Breast epithelium (tissue), 4 donors: ENCODE measurements around the gene PMM1. TPM values are rescaled to one million over a fixed set of nuclear protein-coding genes. Genes with fewer than 3 reads are reported as not detected.
"Not testable (repeated sequence)": the region's sequence is repeated elsewhere in the genome, so short reads cannot be mapped to it uniquely, and the experiment has no call there.

Experiments used
- DNase-seq, 2 donors: peaks; one replicate each; pipeline ENCODE4 v3.0.0-alpha.2; 2019; ENCODE audit warnings: low spot score in 2 of 2
- H3K27ac ChIP-seq, 2 donors: fragments of 200-600 bp; sonication (generic) in 1 of 2; one replicate each; pipeline ENCODE4 v1.5.1; 2016 to 2019; ENCODE audit warnings: mild to moderate bottlenecking in 1 of 2
- H3K27me3 ChIP-seq, 2 donors: fragments of 200-600 bp; sonication (generic) in 1 of 2; one replicate each; pipeline versions ENCODE4 v1.5.1 to v1.6.0; 2017 to 2019; ENCODE audit warnings: control low read depth in 1 of 2, mild to moderate bottlenecking in 1 of 2
- H3K36me3 ChIP-seq: fragments of 200-600 bp; one replicate; pipeline ENCODE4 v1.5.1; 2019
- H3K4me1 ChIP-seq, 2 donors: fragments of 200-600 bp; sonication (generic); one replicate each; pipeline ENCODE4 v1.5.1; 2016 to 2019; ENCODE audit warnings: control low read depth in 1 of 2
- H3K4me3 ChIP-seq, 3 donors: fragments of 200-600 bp; sonication (generic); 1 replicate in 2 of 3; 2 replicates in 1 of 3; pipeline ENCODE4 v1.5.1; 2016 to 2019; ENCODE audit warnings: mild to moderate bottlenecking in 3 of 3, moderate library complexity in 2 of 3
- H3K9me3 ChIP-seq, 2 donors: fragments of 200-600 bp; sonication (generic) in 1 of 2; one replicate each; pipeline ENCODE4 v1.5.1; 2016 to 2019; ENCODE audit warnings: control low read depth in 1 of 2
- CTCF ChIP-seq, 3 donors: fragments of 450-650 bp; IDR thresholded peaks; one replicate each; pipeline ENCODE4 v1.5.1; 2016 to 2017; ENCODE audit warnings: antibody characterized with exemption in 3 of 3, mild to moderate bottlenecking in 3 of 3, moderate library complexity in 3 of 3
- POLR2A ChIP-seq: fragments of 450-650 bp; IDR thresholded peaks from one replicate; pipeline ENCODE4 v1.6.1; 2016; ENCODE audit warnings: antibody characterized with exemption, mild to moderate bottlenecking, moderate library complexity
- POLR2AphosphoS5 ChIP-seq, 3 donors: sonication (generic); formaldehyde crosslinking; IDR thresholded peaks; one replicate each; pipeline ENCODE4 v1.6.1; 2017; ENCODE audit warnings: antibody characterized with exemption in 3 of 3
- intact Hi-C: fragments of 100-400 bp; cut with DNase I; formaldehyde crosslinking; loops from one replicate; pipeline ENCODE4 v1.15.1; 2023; ENCODE audit warnings: low total_unique reads
- total RNA-seq, 3 donors: library from RNA; depleted of rRNA; stranded (reverse); fragments of >200 nt; gene quantifications; one replicate each; pipeline ENCODE4 v1.1.0, GENCODE V29; 2016

PMM1 gene
- total RNA-seq, 3 donors from 2014 or later = 42.7 to 74.1 (median 48.5) TPM

- no peaks in the 10 kb centered on the region for H3K27me3 ChIP-seq
- no peak overlapping the region for H3K4me3 ChIP-seq
- intact Hi-C loops = no loop called here
- no peaks in the 10 kb centered on the region for H3K9me3 ChIP-seq
- no peak overlapping the region for H3K27ac ChIP-seq
- TF ChIP-seq POLR2AphosphoS5 (IDR thresholded peaks at IDR 0.05) (no peak), CTCF (IDR thresholded peaks at IDR 0.05) (no peak)
- no peaks in the 10 kb centered on the region for H3K4me1 ChIP-seq
- no peaks in the 10 kb centered on the region for H3K36me3 ChIP-seq
- DNase-seq = no peak
These were observed 6.1 kb upstream of the PMM1 start for GRCh38 chr22:41595703-41596102.

- H3K9me3 ChIP-seq, H3K4me1 ChIP-seq, DNase-seq, intact Hi-C loops, H3K27me3 ChIP-seq, H3K36me3 ChIP-seq, H3K4me3 ChIP-seq, H3K27ac ChIP-seq: not testable (repeated sequence)
These were observed 3.8 kb upstream of the PMM1 start for GRCh38 chr22:41593336-41593960.

- Histone ChIP-seq H3K4me1 (peaks cover 5 to 8% of the 10 kb centered on the region in 2 donors), H3K36me3 (no peaks in the 10 kb centered on the region), H3K27me3 (no peaks in the 10 kb centered on the region), H3K27ac (peak overlapping the region in 1 of 2 donors; percentile 45), H3K4me3 (no peak overlapping the region), H3K9me3 (no peaks in the 10 kb centered on the region)
- no peak for DNase-seq
- TF ChIP-seq CTCF (IDR thresholded peaks at IDR 0.05) (no peak), POLR2AphosphoS5 (IDR thresholded peaks at IDR 0.05) (no peak)
- intact Hi-C loops = no loop called here
These were observed 2.3 kb downstream of the PMM1 start for GRCh38 chr22:41587347-41587723.

GRCh38 chr22:41585898-41586297 is 3.7 kb downstream of the PMM1 start:
- no peak for TF ChIP-seq CTCF (IDR thresholded peaks at IDR 0.05)
- H3K4me3 ChIP-seq = no peak overlapping the region
- H3K36me3 ChIP-seq = no peaks in the 10 kb centered on the region
- DNase-seq = no peak
- intact Hi-C loops = no loop called here
- no peaks in the 10 kb centered on the region for H3K9me3 ChIP-seq
- peaks cover 5 to 8% of the 10 kb centered on the region in 2 donors for H3K4me1 ChIP-seq
- H3K27me3 ChIP-seq = no peaks in the 10 kb centered on the region
- no peak overlapping the region for H3K27ac ChIP-seq

GRCh38 chr22:41584881-41585280 is 4.8 kb downstream of the PMM1 start:
- intact Hi-C loops = no loop called here
- no peaks in the 10 kb centered on the region for H3K9me3 ChIP-seq
- H3K27ac ChIP-seq = no peak overlapping the region
- no peaks in the 10 kb centered on the region for H3K36me3 ChIP-seq
- H3K4me3 ChIP-seq = no peak overlapping the region
- TF ChIP-seq POLR2AphosphoS5 (IDR thresholded peaks at IDR 0.05) (no peak), POLR2A (no peak), CTCF (IDR thresholded peaks at IDR 0.05) (no peak)
- H3K27me3 ChIP-seq = no peaks in the 10 kb centered on the region
- peaks cover 5 to 8% of the 10 kb centered on the region in 2 donors for H3K4me1 ChIP-seq
- DNase-seq = no peak

- Histone ChIP-seq H3K27me3 (no peaks in the 10 kb centered on the region), H3K27ac (no peak overlapping the region), H3K4me3 (no peak overlapping the region), H3K4me1 (no peaks in the 10 kb centered on the region), H3K36me3 (no peaks in the 10 kb centered on the region), H3K9me3 (no peaks in the 10 kb centered on the region)
- DNase-seq = no peak
- intact Hi-C loops = no loop called here
- TF ChIP-seq POLR2A (no peak), POLR2AphosphoS5 (IDR thresholded peaks at IDR 0.05) (no peak), CTCF (IDR thresholded peaks at IDR 0.05) (no peak)
These were observed 6.9 kb downstream of the PMM1 start for GRCh38 chr22:41582694-41583093.
